Trophoblast cell (in vitro differentiated cells and primary cell): ENCODE measurements around the gene DGKB.

Experiments
- DNase-seq, 2 donors: peaks; one replicate each; pipeline ENCODE4 v3.0.0-alpha.2; 2016
- H2AFZ ChIP-seq: 2 replicates; pipeline ENCODE4 v1.6.1; 2013; ENCODE audit warnings: low read length, moderate library complexity, mild to moderate bottlenecking; ENCODE audit not compliant: insufficient read depth, poor library complexity
- H2AK5ac ChIP-seq: 2 replicates; pipeline ENCODE4 v1.6.1; 2013; ENCODE audit warnings: mild to moderate bottlenecking, low read length
- H2BK120ac ChIP-seq: 2 replicates; pipeline ENCODE4 v1.6.1; 2013; ENCODE audit warnings: low read length, mild to moderate bottlenecking, moderate library complexity; ENCODE audit not compliant: insufficient read depth, poor library complexity
- H2BK12ac ChIP-seq: 2 replicates; pipeline ENCODE4 v1.6.1; 2013; ENCODE audit warnings: mild to moderate bottlenecking, low read length, moderate library complexity
- H2BK5ac ChIP-seq: 2 replicates; pipeline ENCODE4 v1.6.1; 2013; ENCODE audit warnings: low read length, low read depth, moderate library complexity, mild to moderate bottlenecking; ENCODE audit not compliant: poor library complexity
- H3K14ac ChIP-seq: 2 replicates; pipeline ENCODE4 v1.6.1; 2013; ENCODE audit warnings: mild to moderate bottlenecking, low read length
- H3K18ac ChIP-seq: 2 replicates; pipeline ENCODE4 v1.6.1; 2013; ENCODE audit warnings: mild to moderate bottlenecking, low read length
- H3K23ac ChIP-seq: 2 replicates; pipeline ENCODE4 v1.6.1; 2013; ENCODE audit warnings: low read length
- H3K27ac ChIP-seq: 2 replicates; pipeline ENCODE4 v1.5.1; 2013; ENCODE audit warnings: low read depth, mild to moderate bottlenecking, inconsistent platforms, low read length, moderate library complexity
- H3K27me3 ChIP-seq: 2 replicates; pipeline ENCODE4 v1.6.1; 2013; ENCODE audit warnings: inconsistent platforms, mild to moderate bottlenecking, low read length, moderate library complexity; ENCODE audit not compliant: insufficient read depth
- H3K36me3 ChIP-seq, 2 experiments: 1 replicate in 1 of 2; 2 replicates in 1 of 2; pipeline ENCODE4 v1.6.1; 2013; ENCODE audit warnings: low read length in 2 of 2, mild to moderate bottlenecking in 2 of 2, moderate library complexity in 1 of 2; ENCODE audit not compliant: insufficient read depth in 2 of 2, control insufficient read depth in 1 of 2
- H3K4ac ChIP-seq: 2 replicates; pipeline ENCODE4 v1.6.1; 2013; ENCODE audit warnings: low read depth, mild to moderate bottlenecking, low read length, moderate library complexity
- H3K4me1 ChIP-seq, 2 experiments: 1 replicate in 1 of 2; 2 replicates in 1 of 2; pipeline ENCODE4 v1.6.1; 2013; ENCODE audit warnings: low read length in 2 of 2, mild to moderate bottlenecking in 2 of 2, moderate library complexity in 1 of 2; ENCODE audit not compliant: insufficient read depth in 2 of 2, control insufficient read depth in 1 of 2
- H3K4me2 ChIP-seq: 2 replicates; pipeline ENCODE4 v1.6.1; 2013; ENCODE audit warnings: inconsistent platforms, mild to moderate bottlenecking, low read length, moderate library complexity
- H3K4me3 ChIP-seq: 2 replicates; pipeline ENCODE4 v1.5.1; 2013; ENCODE audit warnings: mild to moderate bottlenecking, low read depth, low read length, inconsistent platforms
- H3K79me1 ChIP-seq: one replicate; pipeline ENCODE4 v1.6.1; 2013; ENCODE audit warnings: low read length
- H3K79me2 ChIP-seq: 2 replicates; pipeline ENCODE4 v1.6.1; 2013; ENCODE audit warnings: low read length, mild to moderate bottlenecking; ENCODE audit not compliant: control insufficient read depth, insufficient read depth, poor library complexity
- H3K9ac ChIP-seq: 2 replicates; pipeline ENCODE4 v1.6.1; 2013; ENCODE audit warnings: mild to moderate bottlenecking, low read length
- H3K9me3 ChIP-seq: 2 replicates; pipeline ENCODE4 v1.6.1; 2013; ENCODE audit warnings: low read depth, mild to moderate bottlenecking, control low read depth, inconsistent platforms, low read length; ENCODE audit not compliant: insufficient read depth
- H4K12ac ChIP-seq: 2 replicates; pipeline ENCODE4 v1.6.1; 2013; ENCODE audit warnings: low read depth, mild to moderate bottlenecking, low read length, moderate library complexity
- H4K8ac ChIP-seq: 2 replicates; pipeline ENCODE4 v1.6.1; 2013; ENCODE audit warnings: low read depth, mild to moderate bottlenecking, low read length, moderate library complexity
- H4K91ac ChIP-seq: one replicate; pipeline ENCODE4 v1.6.1; 2013; ENCODE audit warnings: low read depth, mild to moderate bottlenecking, low read length, moderate library complexity
- WGBS: extraction: QIAGEN DNeasy Blood & Tissue Kit; methylation state at CpG from one replicate; pipeline ENCODE4 v1.1.7; 2013; ENCODE audit warnings: missing lambda C conversion rate; ENCODE audit not compliant: insufficient read length, insufficient coverage; ENCODE audit errors: extremely low coverage; 5-methylcytosine and 5-hydroxymethylcytosine counted together

The DGKB gene

DNA sequence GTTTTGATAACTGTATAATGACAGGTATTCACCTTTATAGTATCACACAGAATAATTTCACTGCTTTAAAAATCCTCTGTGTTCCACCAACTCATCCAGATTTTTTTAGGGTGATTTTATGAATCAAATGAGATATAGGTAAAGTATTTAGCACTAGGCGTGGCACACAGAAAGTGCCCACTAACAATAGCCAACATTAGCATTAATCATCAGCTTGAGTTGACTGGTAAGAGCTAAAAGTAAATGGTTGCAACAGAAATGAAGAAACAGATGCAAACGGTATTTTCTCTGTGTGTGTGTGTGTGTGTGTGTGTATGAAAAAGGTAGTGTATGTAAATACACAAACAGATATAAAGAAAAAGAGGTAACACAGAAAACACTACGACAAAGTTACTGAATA, 534.3 kb downstream of the DGKB start:
- no peak for DNase-seq
- no peak overlapping the region for H2AFZ ChIP-seq
- H2BK120ac ChIP-seq, result no peak overlapping the region
- H3K4ac ChIP-seq, result no peak overlapping the region
- no peak overlapping the region for H3K27ac ChIP-seq
- no peak overlapping the region for H3K9ac ChIP-seq
- no peak overlapping the region for H4K91ac ChIP-seq
- no peaks in the 10 kb centered on the region for H3K79me2 ChIP-seq
- H3K4me2 ChIP-seq, result no peak overlapping the region
- WGBS, result no CpG with 5 or more reads among the region's 3 CpGs
- no peak overlapping the region for H4K12ac ChIP-seq
- no peak overlapping the region for H2AK5ac ChIP-seq
- no peak overlapping the region for H2BK12ac ChIP-seq
- no peaks in the 10 kb centered on the region for H3K36me3 ChIP-seq
- no peak overlapping the region for H2BK5ac ChIP-seq
- H3K23ac ChIP-seq, result no peak overlapping the region
- H4K8ac ChIP-seq, result no peak overlapping the region
- H3K27me3 ChIP-seq, result no peaks in the 10 kb centered on the region
- no peak overlapping the region for H3K18ac ChIP-seq
- H3K4me3 ChIP-seq, result no peak overlapping the region
- H3K9me3 ChIP-seq, result no peaks in the 10 kb centered on the region
- H3K14ac ChIP-seq, result no peak overlapping the region
- H3K4me1 ChIP-seq, result no peaks in the 10 kb centered on the region
- H3K79me1 ChIP-seq, result no peaks in the 10 kb centered on the region

DNA sequence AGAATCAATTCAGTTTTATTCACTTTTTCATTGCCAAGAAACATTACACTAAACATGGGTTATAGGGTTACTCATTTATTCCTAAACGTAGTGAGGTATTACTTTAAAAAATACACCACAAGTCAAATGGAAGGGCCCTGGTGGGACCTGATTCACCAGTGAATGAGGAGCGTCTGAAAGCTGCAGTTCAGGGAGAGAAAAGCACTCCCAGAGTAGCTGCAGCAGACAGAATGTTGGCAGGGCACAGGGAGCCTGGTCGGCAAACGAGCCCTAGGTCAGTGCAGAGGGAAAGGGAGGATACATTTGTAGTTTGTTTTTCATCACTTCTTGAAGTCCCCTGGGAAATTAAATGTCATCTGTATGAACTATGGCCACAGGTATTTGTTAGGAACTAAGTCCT, 551.4 kb downstream of the DGKB start:
- WGBS, result no CpG with 5 or more reads among the region's 4 CpGs
- Histone ChIP-seq H3K79me2 (no peaks in the 10 kb centered on the region), H3K79me1 (no peaks in the 10 kb centered on the region), H2BK12ac (no peak overlapping the region), H3K36me3 (no peaks in the 10 kb centered on the region), H3K4me2 (no peak overlapping the region), H2AFZ (no peak overlapping the region), H3K23ac (no peak overlapping the region), H3K9me3 (no peaks in the 10 kb centered on the region), H4K12ac (no peak overlapping the region), H3K18ac (no peak overlapping the region), H4K8ac (no peak overlapping the region), H2AK5ac (no peak overlapping the region), H4K91ac (no peak overlapping the region), H2BK120ac (no peak overlapping the region), H3K4ac (no peak overlapping the region), H3K4me1 (no peaks in the 10 kb centered on the region), H3K14ac (no peak overlapping the region), H3K27me3 (no peaks in the 10 kb centered on the region), H2BK5ac (no peak overlapping the region), H3K27ac (no peak overlapping the region), H3K4me3 (no peak overlapping the region), H3K9ac (no peak overlapping the region)
- no peak for DNase-seq

DNA sequence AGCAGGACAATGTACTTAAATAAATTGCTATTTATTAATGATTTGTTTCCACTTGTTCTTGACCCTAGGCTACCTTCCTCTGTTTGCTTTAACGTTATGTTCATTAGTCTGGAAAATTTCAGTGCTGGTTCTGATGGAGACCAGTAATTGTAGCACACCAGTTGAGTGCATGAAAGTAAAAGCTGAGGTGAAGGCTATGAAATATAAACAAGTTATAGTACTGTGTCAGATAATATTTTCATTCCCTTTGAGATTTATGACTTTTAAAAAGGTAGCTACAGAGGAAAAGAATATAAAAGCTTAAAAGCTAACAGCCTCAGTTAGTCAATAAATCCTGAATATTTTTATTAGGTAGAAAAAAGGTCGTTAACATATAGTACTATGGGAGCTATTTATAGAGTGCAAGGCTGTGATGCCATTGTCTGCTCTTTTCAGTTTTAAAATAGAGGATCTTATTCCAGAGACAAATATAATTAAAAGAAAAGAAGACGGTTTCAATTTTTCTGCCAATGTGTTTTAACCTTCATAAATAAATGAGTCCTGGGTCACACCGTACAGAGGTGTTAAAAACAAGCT, 561.3 kb downstream of the DGKB start:
- Histone ChIP-seq H3K4me3 (no peak overlapping the region), H2AFZ (no peak overlapping the region), H3K4me1 (no peaks in the 10 kb centered on the region), H3K27me3 (no peaks in the 10 kb centered on the region), H2BK5ac (no peak overlapping the region), H3K27ac (no peak overlapping the region), H3K9me3 (no peaks in the 10 kb centered on the region), H3K79me1 (no peaks in the 10 kb centered on the region), H4K91ac (no peak overlapping the region), H3K14ac (no peak overlapping the region), H3K9ac (no peak overlapping the region), H3K36me3 (no peaks in the 10 kb centered on the region), H3K18ac (no peak overlapping the region), H3K4me2 (no peak overlapping the region), H2AK5ac (no peak overlapping the region), H3K4ac (no peak overlapping the region), H3K79me2 (no peaks in the 10 kb centered on the region), H4K8ac (no peak overlapping the region), H2BK120ac (no peak overlapping the region), H4K12ac (no peak overlapping the region), H2BK12ac (no peak overlapping the region), H3K23ac (no peak overlapping the region)
- no peak for DNase-seq
- WGBS, result no CpG with 5 or more reads among the region's 4 CpGs

DNA sequence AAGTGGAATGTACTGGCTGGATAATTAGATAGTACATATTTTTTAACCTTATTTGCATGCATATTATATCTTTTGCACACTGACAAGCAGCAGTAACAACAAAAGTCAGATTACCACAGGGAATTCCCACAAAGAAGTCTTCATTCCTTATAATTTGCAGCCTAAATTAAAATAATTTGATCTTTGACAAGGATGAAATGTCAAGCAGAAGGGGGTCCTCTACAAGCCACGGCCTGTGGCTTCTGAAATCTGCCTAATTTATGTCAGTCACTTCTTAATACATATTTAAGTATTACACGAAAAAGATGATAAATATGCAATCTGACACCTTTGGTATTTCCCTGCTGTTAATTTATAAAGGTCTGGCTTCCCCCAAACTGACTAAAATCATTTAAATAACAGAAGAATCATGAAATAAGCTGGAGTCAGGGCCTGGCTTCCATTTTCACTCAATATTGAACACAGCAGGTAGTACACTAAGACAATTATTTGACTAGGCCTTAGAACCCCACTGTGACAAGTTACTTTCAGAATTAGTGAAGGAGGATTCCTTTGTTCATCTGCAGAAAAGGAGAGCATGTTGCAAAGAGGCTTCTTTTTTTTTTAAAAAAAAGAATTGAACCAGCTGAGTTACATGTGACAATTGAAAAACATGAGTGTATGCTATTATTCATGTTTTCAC, 562.0 kb downstream of the DGKB start:
- H3K27ac ChIP-seq, result no peak overlapping the region
- H3K14ac ChIP-seq, result no peak overlapping the region
- no peak overlapping the region for H4K12ac ChIP-seq
- WGBS, result no CpG with 5 or more reads among the region's 2 CpGs
- H3K36me3 ChIP-seq, result no peaks in the 10 kb centered on the region
- H2BK120ac ChIP-seq, result no peak overlapping the region
- no peak overlapping the region for H3K4ac ChIP-seq
- H3K23ac ChIP-seq, result no peak overlapping the region
- H2BK5ac ChIP-seq, result no peak overlapping the region
- no peak overlapping the region for H2AK5ac ChIP-seq
- no peak overlapping the region for H3K9ac ChIP-seq
- no peak overlapping the region for H3K4me3 ChIP-seq
- H3K4me2 ChIP-seq, result no peak overlapping the region
- H2BK12ac ChIP-seq, result no peak overlapping the region
- no peaks in the 10 kb centered on the region for H3K79me2 ChIP-seq
- no peaks in the 10 kb centered on the region for H3K4me1 ChIP-seq
- no peaks in the 10 kb centered on the region for H3K79me1 ChIP-seq
- H4K8ac ChIP-seq, result no peak overlapping the region
- no peak overlapping the region for H2AFZ ChIP-seq
- H3K9me3 ChIP-seq, result no peaks in the 10 kb centered on the region
- H4K91ac ChIP-seq, result no peak overlapping the region
- H3K27me3 ChIP-seq, result no peaks in the 10 kb centered on the region
- no peak overlapping the region for H3K18ac ChIP-seq
- no peak for DNase-seq
